Activated T-cell treated with anti-CD3 and anti-CD28 coated beads, Interleukin-2, amount 50 U/mL, for 72 hours (primary cell): Measurements from ENCODE around the gene FOXD4L6. TPM values are rescaled to one million over a fixed set of nuclear protein-coding genes. Genes with fewer than 3 reads are reported as not detected.
"Not testable (repeated sequence)": the region's sequence is repeated elsewhere in the genome, so short reads cannot be mapped to it uniquely, and the experiment has no call there.

Experiments
- ATAC-seq, 2 donors: fragments of 150-1000 bp; cut with Tn5 transposase; replicated peaks in 1 of 2; 2 replicates each; pipeline ENCODE4 v1.10.0; 2021; ENCODE audit warnings: moderate library complexity in 2 of 2, mild to moderate bottlenecking in 1 of 2
- DNase-seq, 2 donors: peaks; one replicate each; pipeline ENCODE4 v3.0.0; 2021 to 2022; ENCODE audit warnings: mixed read lengths in 1 of 2
- H3K27ac Mint-ChIP-seq: one replicate; pipeline ENCODE4 v1.8.0; 2022; ENCODE audit warnings: mild to moderate bottlenecking, moderate library complexity, mixed read lengths
- H3K27me3 Mint-ChIP-seq: one replicate; pipeline ENCODE4 v1.8.0; 2022; ENCODE audit warnings: low read depth, mixed read lengths
- H3K36me3 Mint-ChIP-seq, 2 donors: one replicate each; pipeline ENCODE4 v1.8.0; 2022; ENCODE audit warnings: mixed read lengths in 2 of 2, mild to moderate bottlenecking in 1 of 2; ENCODE audit not compliant: insufficient read depth in 2 of 2
- H3K4me1 Mint-ChIP-seq: one replicate; pipeline ENCODE4 v1.8.0; 2022; ENCODE audit warnings: low read depth, mixed read lengths
- H3K4me3 Mint-ChIP-seq, 2 donors: one replicate each; pipeline ENCODE4 v1.8.0; 2022; ENCODE audit warnings: mild to moderate bottlenecking in 2 of 2, mixed read lengths in 2 of 2, moderate library complexity in 2 of 2
- H3K9me3 Mint-ChIP-seq, 2 donors: one replicate each; pipeline ENCODE4 v1.8.0; 2022; ENCODE audit warnings: mixed read lengths in 2 of 2
- total RNA-seq, 2 donors: library from RNA; stranded (reverse); gene quantifications; one replicate each; pipeline ENCODE4 v1.2.3, GENCODE V29; 2022

FOXD4L6 gene
- under 1 TPM in 1 of 2 donors, not detected in 1; 0.21 TPM for total RNA-seq

DNA sequence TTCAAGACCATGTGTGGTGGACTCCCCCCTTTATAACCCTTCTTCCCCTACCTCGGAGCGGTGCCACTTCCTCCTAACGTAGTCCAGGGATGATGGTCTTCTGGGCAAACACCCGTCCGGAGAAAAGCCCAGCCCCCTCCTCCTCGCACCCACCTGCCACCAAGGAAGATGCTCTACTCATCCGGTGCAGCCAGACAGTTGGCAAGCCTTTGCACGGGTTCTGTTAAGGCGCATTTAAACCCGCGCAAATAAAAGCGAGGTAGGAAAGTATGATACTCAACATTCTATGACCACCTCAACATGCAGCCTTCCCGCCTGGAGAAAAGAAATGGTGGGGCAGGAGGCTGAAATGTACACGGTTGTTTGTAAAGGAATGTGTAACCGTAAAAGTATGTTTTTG is at the start of gene FOXD4L6:
TSS of gene FOXD4L6 (minus strand) at position 101 of the 400 bp plus-strand sequence. CDS start 298 bp downstream, outside the sequence.
- not testable (repeated sequence) for H3K27me3 Mint-ChIP-seq, H3K4me3 Mint-ChIP-seq, DNase-seq, H3K27ac Mint-ChIP-seq, H3K9me3 Mint-ChIP-seq, ATAC-seq, H3K36me3 Mint-ChIP-seq, H3K4me1 Mint-ChIP-seq

DNA sequence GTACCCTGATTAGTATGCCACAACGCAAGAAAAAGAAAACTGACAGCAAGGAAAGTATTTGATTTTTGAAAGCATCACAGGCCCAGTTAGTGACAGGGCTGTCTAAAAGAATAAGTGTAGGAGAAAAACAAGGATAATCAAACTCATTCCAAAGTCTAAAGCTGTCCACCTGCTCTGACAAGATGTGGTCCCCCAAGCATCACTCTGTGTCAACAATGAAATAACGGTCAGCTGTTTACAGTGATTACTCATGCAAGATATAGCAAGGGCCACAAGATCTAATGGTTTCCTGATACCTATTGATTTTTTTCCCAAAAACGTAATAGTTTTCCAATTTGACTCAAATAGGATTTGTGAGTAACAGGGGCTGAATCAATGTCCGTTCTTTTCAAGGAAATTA is 46.5 kb upstream of the FOXD4L6 start:
- not testable (repeated sequence) for H3K27ac Mint-ChIP-seq, H3K9me3 Mint-ChIP-seq, ATAC-seq, H3K27me3 Mint-ChIP-seq, H3K4me3 Mint-ChIP-seq, H3K4me1 Mint-ChIP-seq, DNase-seq, H3K36me3 Mint-ChIP-seq

DNA sequence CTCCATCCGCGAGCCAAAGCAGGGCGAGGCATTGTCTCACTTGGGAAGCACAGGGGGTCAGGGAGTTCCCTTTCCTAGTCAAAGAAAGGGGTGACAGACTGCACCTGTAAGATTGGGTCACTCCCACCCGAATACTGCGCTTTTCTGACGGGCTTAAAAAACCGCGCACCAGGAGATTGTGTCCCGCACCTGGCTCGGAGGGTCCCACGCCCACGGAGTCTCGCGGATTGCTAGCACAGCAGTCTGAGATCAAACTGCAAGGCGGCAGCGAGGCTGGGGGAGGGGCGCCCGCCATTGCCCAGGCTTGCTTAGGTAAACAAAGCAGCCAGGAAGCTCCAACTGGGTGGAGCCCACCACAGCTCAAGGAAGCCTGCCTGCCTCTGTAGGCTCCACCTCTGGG is 21.6 kb upstream of the FOXD4L6 start:
- H3K27me3 Mint-ChIP-seq, DNase-seq, H3K36me3 Mint-ChIP-seq, H3K4me1 Mint-ChIP-seq, H3K27ac Mint-ChIP-seq, ATAC-seq, H3K9me3 Mint-ChIP-seq, H3K4me3 Mint-ChIP-seq: not testable (repeated sequence)

DNA sequence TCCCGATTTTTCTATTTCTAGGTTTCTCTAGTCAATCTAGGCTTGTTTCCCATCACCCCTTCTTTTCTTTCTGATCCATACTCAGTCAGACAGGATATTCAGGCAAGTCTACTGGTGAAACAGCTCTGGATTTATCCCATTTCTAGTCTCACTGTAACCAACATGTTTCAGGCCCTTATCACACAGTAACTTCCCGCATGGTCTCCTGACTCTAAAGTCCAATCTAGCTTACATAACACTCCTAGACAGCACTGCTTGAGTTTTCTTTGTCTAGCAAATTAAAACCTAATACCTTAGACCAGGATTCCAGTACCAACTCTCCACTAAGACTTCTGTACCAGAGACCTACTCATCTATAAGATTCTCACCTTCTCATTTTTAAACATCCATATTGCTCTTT is 13.4 kb upstream of the FOXD4L6 start:
- not testable (repeated sequence) for ATAC-seq, H3K4me1 Mint-ChIP-seq, DNase-seq, H3K27me3 Mint-ChIP-seq, H3K36me3 Mint-ChIP-seq, H3K9me3 Mint-ChIP-seq, H3K27ac Mint-ChIP-seq, H3K4me3 Mint-ChIP-seq

DNA sequence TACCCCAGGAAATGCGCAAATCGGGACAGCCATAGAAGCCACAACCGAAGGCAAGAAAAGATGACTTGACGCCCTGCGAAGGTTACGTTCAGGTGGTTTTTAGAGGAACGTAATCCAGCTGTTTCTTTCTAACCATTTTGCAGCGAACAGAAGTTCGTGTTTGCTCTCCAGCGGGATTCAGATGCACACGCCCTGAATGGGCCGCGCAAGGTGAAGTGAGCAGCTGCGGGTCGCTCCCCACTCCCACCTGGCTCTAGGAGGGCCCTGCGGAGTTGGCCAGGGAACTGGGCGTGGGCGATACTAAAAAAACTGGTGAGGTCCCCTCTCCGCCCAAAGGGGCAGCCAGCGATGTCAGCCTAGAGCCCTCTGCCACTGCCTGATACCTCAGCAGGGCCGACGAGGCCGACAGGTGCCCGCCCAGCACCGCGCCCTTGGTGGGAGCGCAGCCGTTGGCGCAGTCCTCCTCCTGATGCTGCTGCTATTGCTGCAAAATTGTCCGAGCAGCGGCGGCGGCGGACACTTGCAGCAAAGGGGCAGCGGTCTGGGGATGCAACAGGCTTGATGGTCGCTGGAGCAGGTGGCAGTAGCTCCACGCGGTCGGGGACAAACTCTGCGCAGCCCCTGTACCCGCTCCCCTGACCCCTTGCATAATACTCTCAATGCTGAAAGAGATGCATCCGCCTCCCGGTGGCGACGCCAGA is 1.6 kb downstream of the FOXD4L6 start:
- H3K36me3 Mint-ChIP-seq, DNase-seq, H3K4me1 Mint-ChIP-seq, H3K27ac Mint-ChIP-seq, ATAC-seq, H3K9me3 Mint-ChIP-seq, H3K27me3 Mint-ChIP-seq: not testable (repeated sequence)
- peak overlapping the region in 1 of 2 donors; percentile 69 for H3K4me3 Mint-ChIP-seq

DNA sequence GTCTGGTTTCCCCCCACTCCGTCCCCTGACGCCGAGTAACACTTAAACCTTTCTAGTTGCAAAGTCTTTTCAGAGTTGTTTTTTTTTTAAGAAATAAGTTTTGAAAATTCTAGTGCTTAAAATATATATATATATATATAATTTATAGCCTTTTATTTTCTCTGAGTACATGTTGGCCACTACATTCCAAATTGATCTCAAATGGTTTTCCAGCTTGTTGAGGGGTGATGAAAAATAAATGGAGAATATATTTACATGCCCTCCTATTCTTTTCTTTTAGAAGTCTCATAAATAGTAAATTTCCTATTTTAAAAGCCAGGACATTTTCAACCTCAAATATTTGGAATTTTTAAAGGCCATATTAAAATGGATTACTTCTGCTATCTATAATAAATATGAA is 2.5 kb downstream of the FOXD4L6 start:
- not testable (repeated sequence) for H3K27ac Mint-ChIP-seq, H3K27me3 Mint-ChIP-seq, DNase-seq, H3K4me3 Mint-ChIP-seq, H3K9me3 Mint-ChIP-seq, ATAC-seq, H3K36me3 Mint-ChIP-seq, H3K4me1 Mint-ChIP-seq

DNA sequence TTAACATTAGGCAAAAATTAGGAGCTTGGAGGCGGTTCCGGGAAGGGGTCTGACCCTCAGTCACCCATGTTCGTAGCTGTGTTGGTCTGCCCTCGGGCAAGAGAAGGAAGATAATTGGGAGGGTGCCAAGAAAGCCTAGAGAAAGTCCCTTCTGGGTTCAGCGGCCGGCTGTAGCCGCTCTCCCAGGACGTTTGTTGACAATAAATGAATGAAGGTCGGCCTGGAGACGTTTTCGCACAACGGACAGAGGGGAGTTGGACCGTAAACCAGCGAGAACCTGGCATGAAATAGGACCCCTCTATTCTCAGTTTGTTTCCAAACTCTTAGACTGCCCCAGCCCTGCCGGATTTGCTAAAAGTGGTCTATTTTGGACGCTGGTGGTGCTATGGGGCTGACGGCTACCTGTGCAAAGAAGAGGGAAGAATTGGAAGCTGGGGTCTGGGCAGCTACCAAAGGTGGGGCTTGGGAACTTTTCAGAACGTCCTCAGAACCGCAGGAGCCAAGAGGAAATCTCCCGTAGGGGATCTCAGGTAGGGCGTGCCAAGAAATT is 3.3 kb downstream of the FOXD4L6 start:
- not testable (repeated sequence) for H3K4me1 Mint-ChIP-seq, H3K27ac Mint-ChIP-seq, H3K9me3 Mint-ChIP-seq, H3K27me3 Mint-ChIP-seq, DNase-seq, H3K4me3 Mint-ChIP-seq, H3K36me3 Mint-ChIP-seq, ATAC-seq

DNA sequence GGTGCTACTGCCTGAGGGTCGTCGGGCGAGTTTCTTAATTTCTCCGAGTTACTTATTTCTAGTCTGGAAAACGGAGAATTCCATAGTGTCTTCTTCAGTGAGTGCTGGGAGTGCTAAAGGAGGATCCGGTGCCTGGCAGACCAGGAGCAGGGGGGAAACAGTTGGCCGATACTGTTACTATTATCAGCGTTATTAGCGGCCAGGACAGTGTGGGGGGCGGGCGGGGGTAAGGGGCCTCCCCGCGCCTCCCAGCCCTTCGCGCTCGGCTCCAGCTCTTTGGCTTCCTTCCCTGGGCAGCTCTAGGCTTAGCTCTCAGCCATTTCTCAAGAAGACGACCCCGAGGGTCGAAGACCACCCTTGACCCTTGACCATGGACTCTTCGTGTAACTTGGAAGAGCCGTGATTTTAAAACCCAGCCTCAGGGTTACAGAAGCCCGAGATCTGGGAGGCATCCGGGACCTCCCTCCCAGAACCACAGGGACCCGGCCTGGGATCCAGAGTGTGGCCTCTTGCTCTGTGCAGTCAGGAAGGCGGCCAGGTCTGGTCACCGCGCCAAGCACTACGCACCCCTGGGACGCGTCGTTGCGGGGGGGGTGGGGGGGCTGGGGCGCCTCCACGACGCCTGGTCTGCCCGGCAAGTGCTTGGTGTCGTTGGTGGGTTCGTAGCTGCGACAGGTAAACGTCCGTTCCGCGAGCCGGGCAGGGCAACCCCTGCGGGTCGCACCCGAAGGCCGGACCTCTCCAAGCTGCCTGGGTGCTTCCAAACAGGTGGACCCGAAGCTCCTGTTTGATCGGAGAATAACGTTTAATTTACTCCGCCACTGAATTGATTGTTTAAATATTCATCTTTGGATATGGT is 4.0 kb downstream of the FOXD4L6 start:
- not testable (repeated sequence) for H3K27ac Mint-ChIP-seq, DNase-seq, H3K4me1 Mint-ChIP-seq, H3K4me3 Mint-ChIP-seq, ATAC-seq, H3K27me3 Mint-ChIP-seq, H3K9me3 Mint-ChIP-seq, H3K36me3 Mint-ChIP-seq

DNA sequence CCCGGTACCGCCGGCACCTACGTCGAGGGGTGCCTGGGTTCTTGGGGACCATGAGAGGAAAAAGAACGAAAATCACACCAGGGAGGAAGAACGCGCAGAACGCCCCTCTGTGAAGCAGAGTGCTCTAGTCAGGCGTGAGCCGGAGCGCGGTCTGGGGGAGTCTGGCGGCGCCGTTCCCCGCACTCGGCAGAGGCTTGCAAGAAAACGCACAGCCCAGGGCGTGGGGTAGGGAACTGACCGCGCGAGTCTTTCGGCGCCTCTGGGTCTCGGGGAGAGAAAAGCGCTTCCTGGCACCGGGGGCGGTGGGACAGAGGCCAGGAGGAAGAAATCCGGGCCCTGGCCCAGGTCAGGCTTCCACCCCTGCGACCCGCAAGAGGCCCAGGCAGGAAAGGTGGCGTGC is 4.7 kb downstream of the FOXD4L6 start:
- H3K4me3 Mint-ChIP-seq, H3K4me1 Mint-ChIP-seq, H3K27ac Mint-ChIP-seq, H3K36me3 Mint-ChIP-seq, H3K27me3 Mint-ChIP-seq, H3K9me3 Mint-ChIP-seq, DNase-seq: not testable (repeated sequence)
- peak; percentile 24 to 52 for ATAC-seq

DNA sequence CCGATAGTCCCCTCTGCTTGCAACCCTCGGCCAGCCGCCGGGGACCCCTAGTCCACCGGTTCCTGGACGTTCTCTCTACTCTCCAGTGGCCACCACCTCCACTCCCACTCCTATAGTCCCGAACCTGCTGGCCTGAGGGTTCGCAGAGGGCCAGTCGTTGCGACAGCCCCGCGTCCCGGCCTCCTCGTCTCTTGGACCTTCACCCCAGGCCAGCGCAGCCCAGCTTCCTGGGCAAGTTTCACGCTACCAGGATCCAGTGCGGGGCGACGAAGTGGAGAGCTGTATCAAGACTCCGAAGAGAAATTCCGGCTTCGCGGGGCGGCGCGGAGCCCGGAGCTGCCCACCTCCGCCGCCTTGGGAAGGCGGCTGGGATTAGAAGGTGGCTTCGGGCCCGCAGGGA is 5.1 kb downstream of the FOXD4L6 start:
- H3K4me1 Mint-ChIP-seq: not testable (repeated sequence)

DNA sequence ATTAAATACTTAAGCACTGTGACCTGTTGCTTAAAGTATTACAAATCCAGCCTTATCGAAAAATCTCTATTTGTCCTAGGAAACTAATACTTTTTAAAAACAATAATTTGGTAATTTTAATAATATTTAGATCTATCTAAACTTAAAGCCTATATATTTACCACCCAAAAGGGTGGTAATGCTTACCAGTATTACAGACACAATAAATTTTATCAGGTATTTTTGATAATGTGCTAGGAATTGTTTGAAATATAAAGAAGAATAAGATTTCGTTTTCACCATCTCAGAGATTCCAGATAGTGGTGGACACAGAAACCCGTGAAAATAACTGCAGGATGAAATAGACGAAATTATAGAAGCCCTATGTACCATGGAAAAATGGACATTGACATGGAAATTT is 7.8 kb downstream of the FOXD4L6 start:
- not testable (repeated sequence) for H3K4me1 Mint-ChIP-seq, DNase-seq, H3K36me3 Mint-ChIP-seq, H3K27me3 Mint-ChIP-seq, H3K9me3 Mint-ChIP-seq, ATAC-seq, H3K4me3 Mint-ChIP-seq, H3K27ac Mint-ChIP-seq

More for the DNA sequence above, 5.1 kb downstream of the FOXD4L6 start:
- H3K27ac Mint-ChIP-seq, ATAC-seq, DNase-seq, H3K27me3 Mint-ChIP-seq, H3K4me3 Mint-ChIP-seq, H3K36me3 Mint-ChIP-seq, H3K9me3 Mint-ChIP-seq: not testable (repeated sequence)

DNA sequence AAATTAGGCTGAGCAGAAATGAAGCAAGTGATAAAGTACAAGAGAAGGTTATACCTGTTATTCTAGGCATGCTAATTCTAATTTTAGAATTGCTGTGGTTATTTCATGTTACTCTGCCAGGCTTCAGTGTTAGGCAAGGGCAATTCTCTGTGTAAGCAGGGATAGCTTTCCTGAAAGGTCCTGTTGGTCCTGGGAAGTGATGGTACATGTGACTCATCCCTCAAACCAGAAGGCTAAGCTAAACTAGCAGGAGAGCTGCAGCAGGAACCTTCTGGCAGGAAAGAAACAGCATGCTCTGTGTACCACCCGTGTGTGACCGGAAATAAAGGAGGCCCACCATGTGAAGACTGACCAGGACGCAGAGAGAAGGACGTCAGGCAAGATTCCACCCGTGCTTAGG is 8.8 kb downstream of the FOXD4L6 start:
- ATAC-seq: peak in 1 of 2 donors; percentile 13
- DNase-seq, H3K27me3 Mint-ChIP-seq, H3K9me3 Mint-ChIP-seq, H3K36me3 Mint-ChIP-seq, H3K27ac Mint-ChIP-seq, H3K4me3 Mint-ChIP-seq, H3K4me1 Mint-ChIP-seq: not testable (repeated sequence)

DNA sequence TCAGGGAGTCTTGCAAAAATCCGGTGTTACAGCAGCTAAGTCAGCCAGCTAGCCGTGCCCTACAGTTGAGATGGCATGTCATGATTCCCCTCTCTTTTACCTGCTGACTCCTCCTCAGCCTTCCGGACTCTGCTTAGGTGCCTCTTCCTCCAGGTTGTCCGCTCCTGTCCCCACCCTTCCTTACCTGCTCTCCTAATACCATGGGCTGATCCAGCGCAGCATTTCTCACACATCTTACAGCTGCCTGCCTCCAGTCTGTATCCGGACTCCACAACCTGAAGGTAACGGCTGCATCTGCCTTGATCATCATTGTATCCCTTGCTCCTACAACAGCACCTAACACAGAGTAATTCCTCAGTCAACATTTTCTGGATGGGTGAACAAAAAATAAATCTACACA is 9.2 kb downstream of the FOXD4L6 start:
- peak; percentile 32 to 38 for ATAC-seq
- H3K27ac Mint-ChIP-seq, H3K36me3 Mint-ChIP-seq, H3K9me3 Mint-ChIP-seq, H3K4me1 Mint-ChIP-seq, DNase-seq, H3K27me3 Mint-ChIP-seq, H3K4me3 Mint-ChIP-seq: not testable (repeated sequence)
